COLO668 (cell line): Measurements from ENCODE around the gene PCDHB1.
"Not testable (repeated sequence)": the region's sequence is repeated elsewhere in the genome, so short reads cannot be mapped to it uniquely, and the experiment has no call there.

Experiments used
- DNase-seq: peaks from one replicate; lab custom pipeline; 2025; ENCODE audit not compliant: unreplicated experiment; lab: John Stamatoyannopoulos, UW

The PCDHB1 gene

GRCh38 chr5:141082228-141082627 is 31.1 kb downstream of the PCDHB1 start:
- no peak for DNase-seq

- DNase-seq: peak; percentile 56
Observed at GRCh38 chr5:141084487-141084989, 33.4 kb downstream of the PCDHB1 start.

GRCh38 chr5:141094481-141095262 is 43.5 kb downstream of the PCDHB1 start, which contains the start of gene PCDHB2:
Gene PCDHB2 (plus strand): TSS chr5:141094615. CDS start chr5:141094791, 176 bp downstream.
- peak; percentile 80 for DNase-seq

- peak; percentile 0 for DNase-seq
Observed at GRCh38 chr5:141095263-141095641, 44.1 kb downstream of the PCDHB1 start.

GRCh38 chr5:141096181-141096580 is 45.0 kb downstream of the PCDHB1 start:
- DNase-seq: not testable (repeated sequence)

GRCh38 chr5:141096586-141096985 is 45.4 kb downstream of the PCDHB1 start:
- not testable (repeated sequence) for DNase-seq

- DNase-seq: no peak
Observed at GRCh38 chr5:141100243-141100805, 49.1 kb downstream of the PCDHB1 start, which contains the start of gene PCDHB3. Gene PCDHB3 (plus strand): TSS chr5:141100473. CDS start chr5:141100650, 177 bp downstream.

- no peak for DNase-seq
Observed at GRCh38 chr5:141101059-141101458, 49.9 kb downstream of the PCDHB1 start.

GRCh38 chr5:141102070-141102469 is 50.9 kb downstream of the PCDHB1 start:
- not testable (repeated sequence) for DNase-seq

GRCh38 chr5:141102471-141102870 is 51.3 kb downstream of the PCDHB1 start:
- DNase-seq: not testable (repeated sequence)

- DNase-seq: no peak
Observed at GRCh38 chr5:141105350-141105749, 54.2 kb downstream of the PCDHB1 start.
